A549 (cell line): ENCODE data around the gene GRID2IP. TPM values are rescaled to one million over a fixed set of nuclear protein-coding genes. Genes with fewer than 3 reads are reported as not detected.

Experiments
- ATAC-seq, 2 experiments: fragments of 200-7000 bp in 1 of 2; fragments of >200 bp in 1 of 2; cut with Nextera tagmentation in 1 of 2; cut with Tn5 transposase in 1 of 2; 3 replicates each; pipeline versions ENCODE4 v1.8.0 to v1.9.1; 2018 to 2020; ENCODE audit warnings: mild to moderate bottlenecking in 1 of 2, moderate library complexity in 1 of 2
- CTCF ChIA-PET: fragments of 300-600 bp; sonication (Branson Sonifier 250); formaldehyde crosslinking; extraction: SDS; loops from one replicate; lab custom pipeline; 2021; ENCODE audit warnings: antibody characterized with exemption, inconsistent platforms; lab: Yijun Ruan, JAX
- POLR2A ChIA-PET: fragments of 350-600 bp; formaldehyde crosslinking; extraction: SDS; loops from one replicate; lab custom pipeline; 2021; ENCODE audit warnings: antibody characterized with exemption, inconsistent platforms; lab: Yijun Ruan, JAX
- DNase-seq, 2 experiments: peaks; one replicate each; pipeline versions ENCODE4 v3.0.0 to v3.0.0-alpha.2; 2011 to 2016; ENCODE audit warnings: low read depth in 1 of 2, low spot score in 1 of 2
- FAIRE-seq: peaks from 2 replicates; lab custom pipeline; 2011; peaks lifted over from hg19 to GRCh38; lab: Jason Lieb, UNC
- H3K27ac ChIP-seq, 2 experiments: fragments of >200 bp; sonication (Bioruptor Twin); formaldehyde crosslinking; 3 replicates each; pipeline ENCODE4 v1.5.1; 2016 to 2017
- H3K4me1 ChIP-seq: fragments of >200 bp; sonication (Bioruptor Twin); formaldehyde crosslinking; 3 replicates; pipeline ENCODE4 v1.6.1; 2016
- H3K4me2 ChIP-seq: fragments of >200 bp; sonication (Bioruptor Twin); formaldehyde crosslinking; 3 replicates; pipeline ENCODE4 v1.6.1; 2016
- H3K4me3 ChIP-seq: fragments of >200 bp; sonication (Bioruptor Twin); formaldehyde crosslinking; 3 replicates; pipeline ENCODE4 v1.5.1; 2016
- H3K9me3 ChIP-seq: fragments of >200 bp; sonication (Bioruptor Twin); formaldehyde crosslinking; 3 replicates; pipeline ENCODE4 v1.6.1; 2016
- CEBPB ChIP-seq, 2 experiments: fragments of >200 bp in 1 of 2; sonication (Bioruptor Twin) in 1 of 2; formaldehyde crosslinking in 1 of 2; IDR thresholded peaks; 2 replicates each; pipeline ENCODE4 v1.6.1; 2012 to 2016
- CHD2 ChIP-seq: fragments of 150-350 bp; IDR thresholded peaks from 2 replicates; pipeline ENCODE4 v1.6.1; 2014; ENCODE audit warnings: low read length; ENCODE audit not compliant: partially characterized antibody
- CTCF ChIP-seq: fragments of >200 bp; sonication (Bioruptor Twin); formaldehyde crosslinking; IDR thresholded peaks from 3 replicates; pipeline ENCODE4 v1.5.1; 2016
- E2F6 ChIP-seq: IDR thresholded peaks from 2 replicates; pipeline ENCODE4 v1.6.1; 2012; ENCODE audit warnings: low read depth, borderline replicate concordance
- EHF ChIP-seq: fragments of 250-450 bp; sonication (Bioruptor Pico); IDR thresholded peaks from 2 replicates; pipeline ENCODE4 v1.5.0; 2020; ENCODE audit warnings: mild to moderate bottlenecking
- ESRRA ChIP-seq: fragments of 150-350 bp; IDR thresholded peaks from 2 replicates; pipeline ENCODE4 v1.6.1; 2014; ENCODE audit warnings: mild to moderate bottlenecking, low read length, borderline replicate concordance
- FOSL2 ChIP-seq, 2 experiments: fragments of 450-650 bp in 1 of 2; fragments of >200 bp in 1 of 2; sonication (Bioruptor Twin) in 1 of 2; formaldehyde crosslinking; IDR thresholded peaks; 2 replicates each; pipeline versions ENCODE4 v1.5.0 to v1.6.1; 2016 to 2020; ENCODE audit warnings: mild to moderate bottlenecking in 1 of 2, moderate library complexity in 1 of 2
- HDAC2 ChIP-seq: fragments of 200-600 bp; sonication (generic); IDR thresholded peaks from 2 replicates; pipeline ENCODE4 v1.6.1; 2016
- HEYL ChIP-seq: fragments of 250-450 bp; sonication (Bioruptor Pico); IDR thresholded peaks from 2 replicates; pipeline ENCODE4 v1.8.0; 2021; ENCODE audit warnings: mild to moderate bottlenecking, moderate library complexity
- HOXA7 ChIP-seq: fragments of 250-450 bp; sonication (Bioruptor Pico); IDR thresholded peaks from 2 replicates; pipeline ENCODE4 v1.5.0; 2020; ENCODE audit warnings: mild to moderate bottlenecking, moderate library complexity
- HOXB13 ChIP-seq: fragments of 250-450 bp; sonication (Bioruptor Pico); IDR thresholded peaks from 2 replicates; pipeline ENCODE4 v1.5.0; 2020; ENCODE audit warnings: low read depth, mild to moderate bottlenecking, moderate library complexity
- MAZ ChIP-seq: fragments of 150-350 bp; IDR thresholded peaks from 2 replicates; pipeline ENCODE4 v1.6.1; 2014; ENCODE audit warnings: antibody characterized with exemption, low read depth, low read length, borderline replicate concordance
- PHF8 ChIP-seq: fragments of 200-600 bp; sonication (generic); IDR thresholded peaks from 2 replicates; pipeline ENCODE4 v1.6.1; 2016; ENCODE audit warnings: low read depth, mild to moderate bottlenecking, antibody characterized with exemption, moderate library complexity, borderline replicate concordance
- POLR2A ChIP-seq: IDR thresholded peaks from 2 replicates; pipeline ENCODE4 v1.6.1; 2012; ENCODE audit warnings: mild to moderate bottlenecking, low read length
- POLR2AphosphoS2 ChIP-seq: conservative IDR thresholded peaks from 2 replicates; pipeline ENCODE4 v1.6.1; 2012; ENCODE audit warnings: low read length, improper control_type of control experiment, inconsistent platforms
- RARB ChIP-seq: fragments of 250-450 bp; sonication (Bioruptor Pico); IDR thresholded peaks from 2 replicates; pipeline ENCODE4 v1.8.0; 2021; ENCODE audit warnings: mild to moderate bottlenecking, moderate library complexity
- RFX5 ChIP-seq: fragments of 450-650 bp; IDR thresholded peaks from 2 replicates; pipeline ENCODE4 v1.7.1; 2014; ENCODE audit warnings: antibody characterized with exemption, mild to moderate bottlenecking, moderate library complexity
- SMC3 ChIP-seq: fragments of >200 bp; sonication (Bioruptor Twin); formaldehyde crosslinking; IDR thresholded peaks from 3 replicates; pipeline ENCODE4 v1.6.1; 2018; ENCODE audit warnings: inconsistent platforms
- SREBF2 ChIP-seq: fragments of 450-650 bp; IDR thresholded peaks from 2 replicates; pipeline ENCODE4 v1.6.1; 2014; ENCODE audit warnings: mild to moderate bottlenecking, moderate library complexity
- ZC3H11A ChIP-seq: fragments of 450-650 bp; IDR thresholded peaks from 2 replicates; pipeline ENCODE4 v1.6.1; 2014; ENCODE audit warnings: antibody characterized with exemption, mild to moderate bottlenecking
- ZNF302 ChIP-seq: fragments of 250-450 bp; sonication (Bioruptor Pico); IDR thresholded peaks from 2 replicates; pipeline ENCODE4 v1.9.0; 2021; ENCODE audit warnings: inconsistent platforms, mild to moderate bottlenecking, moderate library complexity
- WGBS: methylation state at CpG from one replicate; pipeline ENCODE4 v1.1.6; 2017; ENCODE audit errors: missing lambda C conversion rate; 5-methylcytosine and 5-hydroxymethylcytosine counted together
- polyA minus RNA-seq: library from RNA; depleted of rRNA, polyadenylated mRNA; stranded (reverse); fragments of >200 nt; gene quantifications from 2 replicates; pipeline ENCODE4 v1.2.3, GENCODE V29; 2011; rRNA and poly(A)+ RNA removed
- polyA plus RNA-seq, 4 experiments: library from polyadenylated mRNA; depleted of rRNA in 3 of 4; stranded (reverse); fragments of >200 nt; fragmentation: RNase III in 1 of 4; extraction: RNeasy Plus Mini Kit Qiagen cat#74134 plus additional on column Dnase treatment in 1 of 4; gene quantifications; 2 replicates in 3 of 4; 3 replicates in 1 of 4; pipeline ENCODE4 v1.2.3, GENCODE V29; 2011 to 2017
- TF ChIP-seq, protein P1 (sequence below): fragments of 450-650 bp; IDR thresholded peaks from 2 replicates; pipeline ENCODE4 v1.6.1; 2014; ENCODE audit warnings: antibody characterized with exemption
- TF ChIP-seq, protein P2 (sequence below): fragments of 250-450 bp; sonication (Bioruptor Pico); IDR thresholded peaks from 2 replicates; pipeline ENCODE4 v1.5.0; 2021; ENCODE audit warnings: mild to moderate bottlenecking, moderate library complexity, borderline replicate concordance
- TF ChIP-seq, protein P3 (sequence below): fragments of 150-350 bp; IDR thresholded peaks from 2 replicates; pipeline ENCODE4 v1.6.1; 2014; ENCODE audit warnings: low read depth, mild to moderate bottlenecking, low read length
- TF ChIP-seq, protein P4 (sequence below): IDR thresholded peaks from 2 replicates; pipeline ENCODE4 v1.6.1; 2012
- TF ChIP-seq, protein P5 (sequence below): fragments of 250-450 bp; sonication (Bioruptor Pico); IDR thresholded peaks from 2 replicates; pipeline ENCODE4 v1.5.0; 2020; ENCODE audit warnings: low read depth, mild to moderate bottlenecking, moderate library complexity

Gene GRID2IP
- polyA plus RNA-seq (2011; rRNA removed) (0.03 TPM in 1 of 2 replicates, not detected in the other), polyA plus RNA-seq (2017; fragmentation: RNase III; extraction: RNeasy Plus Mini Kit Qiagen cat#74134 plus additional on column Dnase treatment) (0.03 TPM in 1 of 3 replicates, not detected in the others), polyA minus RNA-seq (not detected in 2 replicates)
- polyA plus RNA-seq (2012; cell fraction: cytosol; rRNA removed) = 0.01 TPM in 1 of 2 replicates, not detected in the other
- 0.02 TPM in 1 of 2 replicates, not detected in the other for polyA plus RNA-seq (2012; cell fraction: nucleus; rRNA removed)

GRCh38 chr7:6551016-6551511 lies at the start of gene GRID2IP:
Gene GRID2IP, minus strand, starts transcription at chr7:6551461. Its CDS starts 25 bp downstream, at chr7:6551436.
- ChIA-PET CTCF (no interaction called here), POLR2A (no interaction called here)
- no peak for TF ChIP-seq RARB (CRISPR knock-in tag)
- TF ChIP-seq, protein P1, sequence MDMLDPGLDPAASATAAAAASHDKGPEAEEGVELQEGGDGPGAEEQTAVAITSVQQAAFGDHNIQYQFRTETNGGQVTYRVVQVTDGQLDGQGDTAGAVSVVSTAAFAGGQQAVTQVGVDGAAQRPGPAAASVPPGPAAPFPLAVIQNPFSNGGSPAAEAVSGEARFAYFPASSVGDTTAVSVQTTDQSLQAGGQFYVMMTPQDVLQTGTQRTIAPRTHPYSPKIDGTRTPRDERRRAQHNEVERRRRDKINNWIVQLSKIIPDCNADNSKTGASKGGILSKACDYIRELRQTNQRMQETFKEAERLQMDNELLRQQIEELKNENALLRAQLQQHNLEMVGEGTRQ = no peak
- no peak for TF ChIP-seq HEYL
- no CpG with 5 or more reads among the region's 46 CpGs for WGBS
- no peak for FAIRE-seq
- no peak for ATAC-seq
- Histone ChIP-seq H3K9me3 (no peaks in the 10 kb centered on the region), H3K4me2 (no peak within 1 kb of the TSS), H3K4me3 (no peak within 1 kb of the TSS), H3K4me1 (no peaks in the 10 kb centered on the region), H3K27ac (no peak within 1 kb of the TSS)
- no peak for DNase-seq

- TF ChIP-seq RARB (CRISPR knock-in tag) (no peak), RFX5 (no peak), EHF (CRISPR knock-in tag) (no peak), HEYL (no peak), HOXB13 (CRISPR knock-in tag) (no peak), POLR2A (no peak), SREBF2 (no peak), E2F6 (no peak), ZNF302 (no peak), CEBPB (IDR thresholded peaks at IDR 0.05) (no peak), ESRRA (no peak), POLR2AphosphoS2 (no peak), PHF8 (no peak)
- TF ChIP-seq, protein P2, sequence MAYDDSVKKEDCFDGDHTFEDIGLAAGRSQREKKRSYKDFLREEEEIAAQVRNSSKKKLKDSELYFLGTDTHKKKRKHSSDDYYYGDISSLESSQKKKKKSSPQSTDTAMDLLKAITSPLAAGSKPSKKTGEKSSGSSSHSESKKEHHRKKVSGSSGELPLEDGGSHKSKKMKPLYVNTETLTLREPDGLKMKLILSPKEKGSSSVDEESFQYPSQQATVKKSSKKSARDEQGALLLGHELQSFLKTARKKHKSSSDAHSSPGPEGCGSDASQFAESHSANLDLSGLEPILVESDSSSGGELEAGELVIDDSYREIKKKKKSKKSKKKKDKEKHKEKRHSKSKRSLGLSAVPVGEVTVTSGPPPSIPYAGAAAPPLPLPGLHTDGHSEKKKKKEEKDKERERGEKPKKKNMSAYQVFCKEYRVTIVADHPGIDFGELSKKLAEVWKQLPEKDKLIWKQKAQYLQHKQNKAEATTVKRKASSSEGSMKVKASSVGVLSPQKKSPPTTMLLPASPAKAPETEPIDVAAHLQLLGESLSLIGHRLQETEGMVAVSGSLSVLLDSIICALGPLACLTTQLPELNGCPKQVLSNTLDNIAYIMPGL (CRISPR knock-in tag) = no peak
- H3K9me3 ChIP-seq = no peaks in the 10 kb centered on the region
- ChIA-PET POLR2A (no interaction called here), CTCF (interaction anchor here (1.3 to 2.1 kb wide), 3 partner anchors 9 to 83 kb away, joined by 3 to 5 read pairs (median 3); no protein-coding TSS in a partner anchor)
- DNase-seq (no peak), ATAC-seq (no peak), FAIRE-seq (no peak)
- H3K4me1 ChIP-seq = no peaks in the 10 kb centered on the region
- WGBS = 96% methylated on average over 15 of the region's 15 CpGs
- H3K4me3 ChIP-seq = no peak overlapping the region
- H3K4me2 ChIP-seq = no peak overlapping the region
- H3K27ac ChIP-seq = no peak overlapping the region
Measured at GRCh38 chr7:6600093-6600492, 48.8 kb upstream of the GRID2IP start.

- FAIRE-seq = no peak
- 16% methylated on average over 10 of the region's 10 CpGs for WGBS
- TF ChIP-seq SMC3 (no peak), MAZ (no peak), CHD2 (no peak), RFX5 (no peak), FOSL2 (IDR thresholded peaks at IDR 0.05) (no peak), FOSL2 (CRISPR knock-in tag; IDR thresholded peaks at IDR 0.05) (no peak), CTCF (no peak), ZC3H11A (no peak), HOXA7 (no peak), HDAC2 (no peak)
- TF ChIP-seq, protein P3, sequence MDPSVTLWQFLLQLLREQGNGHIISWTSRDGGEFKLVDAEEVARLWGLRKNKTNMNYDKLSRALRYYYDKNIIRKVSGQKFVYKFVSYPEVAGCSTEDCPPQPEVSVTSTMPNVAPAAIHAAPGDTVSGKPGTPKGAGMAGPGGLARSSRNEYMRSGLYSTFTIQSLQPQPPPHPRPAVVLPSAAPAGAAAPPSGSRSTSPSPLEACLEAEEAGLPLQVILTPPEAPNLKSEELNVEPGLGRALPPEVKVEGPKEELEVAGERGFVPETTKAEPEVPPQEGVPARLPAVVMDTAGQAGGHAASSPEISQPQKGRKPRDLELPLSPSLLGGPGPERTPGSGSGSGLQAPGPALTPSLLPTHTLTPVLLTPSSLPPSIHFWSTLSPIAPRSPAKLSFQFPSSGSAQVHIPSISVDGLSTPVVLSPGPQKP = no peak
- TF ChIP-seq, protein P4, sequence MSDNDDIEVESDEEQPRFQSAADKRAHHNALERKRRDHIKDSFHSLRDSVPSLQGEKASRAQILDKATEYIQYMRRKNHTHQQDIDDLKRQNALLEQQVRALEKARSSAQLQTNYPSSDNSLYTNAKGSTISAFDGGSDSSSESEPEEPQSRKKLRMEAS = no peak
- TF ChIP-seq, protein P5, sequence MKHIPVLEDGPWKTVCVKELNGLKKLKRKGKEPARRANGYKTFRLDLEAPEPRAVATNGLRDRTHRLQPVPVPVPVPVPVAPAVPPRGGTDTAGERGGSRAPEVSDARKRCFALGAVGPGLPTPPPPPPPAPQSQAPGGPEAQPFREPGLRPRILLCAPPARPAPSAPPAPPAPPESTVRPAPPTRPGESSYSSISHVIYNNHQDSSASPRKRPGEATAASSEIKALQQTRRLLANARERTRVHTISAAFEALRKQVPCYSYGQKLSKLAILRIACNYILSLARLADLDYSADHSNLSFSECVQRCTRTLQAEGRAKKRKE = no peak
Measured at GRCh38 chr7:6590645-6591110, 39.4 kb upstream of the GRID2IP start.

More at GRCh38 chr7:6590645-6591110, 39.4 kb upstream of the GRID2IP start:
- ATAC-seq = peak; percentile 75 to 83
- ChIA-PET CTCF (interaction anchor here (0.7 to 4.7 kb wide), 17 partner anchors 10 to 733 kb away, joined by 3 to 58 read pairs (median 5); partner anchors contain the start of genes ZDHHC4 and ZNF12), POLR2A (interaction anchor here (1.7 to 2.0 kb wide), 2 partner anchors 10 to 13 kb away, joined by 7 to 15 read pairs; partner anchors contain the start of gene ZDHHC4)
- Histone ChIP-seq H3K4me3 (peak overlapping the region; percentile 77), H3K9me3 (no peaks in the 10 kb centered on the region), H3K4me1 (peaks cover 11% of the 10 kb centered on the region), H3K4me2 (peak overlapping the region; percentile 72), H3K27ac (peak overlapping the region; percentile 89 to 92)
- peak in 1 of 2 experiments; percentile 54 for DNase-seq
